Ectodermal cell (in vitro differentiated cells): ENCODE data around the gene DDTL.
"Not testable (repeated sequence)": the region's sequence is repeated elsewhere in the genome, so short reads cannot be mapped to it uniquely, and the experiment has no call there.

Source experiments
- H3K27ac ChIP-seq: 2 replicates; pipeline ENCODE4 v1.7.0; 2013; ENCODE audit warnings: mild to moderate bottlenecking, low read depth, low read length; ENCODE audit not compliant: insufficient read depth, poor library complexity, severe bottlenecking
- H3K27me3 ChIP-seq: 2 replicates; pipeline ENCODE4 v1.7.0; 2013; ENCODE audit warnings: mild to moderate bottlenecking, low read length; ENCODE audit not compliant: insufficient read depth, control insufficient read depth, poor library complexity, severe bottlenecking
- H3K36me3 ChIP-seq: one replicate; pipeline ENCODE4 v1.7.0; 2013; ENCODE audit warnings: low read length; ENCODE audit not compliant: control insufficient read depth, insufficient read depth
- H3K4me1 ChIP-seq: one replicate; pipeline ENCODE4 v1.7.0; 2013; ENCODE audit warnings: low read length; ENCODE audit not compliant: control insufficient read depth, insufficient read depth
- H3K4me3 ChIP-seq: 2 replicates; pipeline ENCODE4 v1.7.0; 2013; ENCODE audit warnings: low read depth, low read length, control low read depth; ENCODE audit not compliant: insufficient read depth
- H3K9me3 ChIP-seq: 2 replicates; pipeline ENCODE4 v1.7.0; 2013; ENCODE audit warnings: mild to moderate bottlenecking, low read length, moderate library complexity; ENCODE audit not compliant: control insufficient read depth
- WGBS, 2 experiments: methylation state at CpG; one replicate each; pipeline ENCODE4 v1.1.7; 2013; ENCODE audit warnings: missing lambda C conversion rate in 2 of 2; 5-methylcytosine and 5-hydroxymethylcytosine counted together

Gene DDTL

GRCh38 chr22:23949764-23950163 is 16.9 kb upstream of the DDTL start:
- H3K9me3 ChIP-seq, H3K36me3 ChIP-seq, H3K27ac ChIP-seq, H3K27me3 ChIP-seq, H3K4me1 ChIP-seq, H3K4me3 ChIP-seq: not testable (repeated sequence)
- WGBS, 2 experiments = 86 to 89% methylated on average over 15 to 17 of the region's 18 CpGs

- not testable (repeated sequence) for H3K36me3 ChIP-seq
Observed at GRCh38 chr22:23951383-23951782, 15.3 kb upstream of the DDTL start.

GRCh38 chr22:23952794-23953405 is 13.8 kb upstream of the DDTL start:
- not testable (repeated sequence) for H3K4me1 ChIP-seq, H3K9me3 ChIP-seq, H3K27ac ChIP-seq, H3K27me3 ChIP-seq, H3K4me3 ChIP-seq, H3K36me3 ChIP-seq
- 77 to 78% methylated on average over 11 of the region's 11 CpGs for WGBS, 2 experiments

More at GRCh38 chr22:23951383-23951782, 15.3 kb upstream of the DDTL start:
- H3K27me3 ChIP-seq, H3K9me3 ChIP-seq, H3K4me1 ChIP-seq, H3K4me3 ChIP-seq, H3K27ac ChIP-seq: not testable (repeated sequence)
- 76 to 82% methylated on average over 2 of the region's 2 CpGs for WGBS, 2 experiments

DNA sequence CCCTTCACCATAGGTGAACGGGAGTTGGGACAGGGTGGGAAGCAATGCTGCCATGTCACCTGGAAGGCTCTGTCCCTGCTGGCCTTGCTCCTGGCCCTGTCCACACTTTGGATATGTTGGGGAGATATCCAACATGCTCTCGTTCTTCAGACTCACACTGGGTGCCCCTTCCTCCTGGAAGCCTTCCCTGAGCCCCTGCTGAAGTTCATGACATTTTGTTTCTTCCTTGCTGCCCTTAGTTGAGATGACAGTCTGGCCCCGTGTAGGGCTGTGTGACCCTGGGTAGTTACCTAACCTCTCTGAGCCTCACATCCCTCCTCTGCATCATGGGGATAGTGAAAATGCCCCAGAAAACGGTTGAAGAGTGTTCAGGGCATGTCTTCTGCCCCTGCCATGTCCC is 13.2 kb upstream of the DDTL start:
- not testable (repeated sequence) for H3K4me1 ChIP-seq, H3K27ac ChIP-seq, H3K27me3 ChIP-seq, H3K36me3 ChIP-seq, H3K9me3 ChIP-seq, H3K4me3 ChIP-seq
- 82 to 85% methylated on average over 3 of the region's 4 CpGs for WGBS, 2 experiments

DNA sequence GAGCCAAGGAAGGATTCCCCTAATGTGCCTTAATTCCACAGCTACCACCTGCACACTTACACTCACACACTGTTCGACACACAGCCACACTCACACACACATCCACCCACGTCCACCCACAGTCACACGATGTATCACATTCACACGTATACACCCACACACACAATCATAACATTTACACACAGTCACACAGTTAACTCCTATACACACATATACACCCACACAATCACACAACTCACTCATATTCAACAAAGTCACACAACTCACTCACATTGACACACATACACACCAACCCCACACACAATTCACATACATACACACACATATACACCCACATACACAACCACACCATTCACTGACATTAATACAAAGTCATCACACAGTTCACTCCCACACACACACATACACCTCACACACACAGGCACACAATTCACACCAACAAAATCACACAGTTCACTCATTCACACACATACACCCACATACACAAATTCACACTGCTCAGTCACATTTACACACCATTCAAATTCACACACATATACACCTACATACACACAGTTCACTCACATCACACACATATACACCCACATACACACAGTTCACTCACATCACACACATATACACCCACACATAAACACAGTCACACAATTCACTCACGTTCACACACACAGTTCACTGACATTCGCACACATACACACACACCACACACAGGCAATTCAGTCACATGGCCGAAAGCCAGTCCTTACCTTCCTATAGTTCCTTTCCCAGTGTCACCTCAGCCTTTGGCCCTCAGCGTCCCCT is 12.3 kb upstream of the DDTL start:
- H3K27me3 ChIP-seq, H3K27ac ChIP-seq, H3K4me1 ChIP-seq, H3K4me3 ChIP-seq, H3K9me3 ChIP-seq, H3K36me3 ChIP-seq: not testable (repeated sequence)
- 80 to 83% methylated on average over 8 of the region's 8 CpGs for WGBS, 2 experiments

DNA sequence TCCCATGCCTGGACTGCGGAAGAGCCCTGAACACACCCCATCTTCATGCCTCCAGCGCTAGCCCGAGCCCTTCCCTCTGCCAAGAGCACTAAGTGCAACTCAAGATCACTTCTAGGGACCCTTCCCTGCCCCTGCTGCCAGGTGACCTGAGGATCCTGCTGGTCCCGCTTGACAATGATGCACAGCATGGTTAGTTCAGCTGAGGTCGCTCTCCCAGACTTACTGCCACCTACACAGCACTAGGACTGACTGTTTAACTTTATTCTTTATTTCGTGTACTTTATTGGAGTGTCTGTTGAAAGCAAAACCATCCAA is 11.7 kb upstream of the DDTL start:
- H3K36me3 ChIP-seq, H3K4me3 ChIP-seq, H3K27ac ChIP-seq, H3K27me3 ChIP-seq, H3K4me1 ChIP-seq, H3K9me3 ChIP-seq: not testable (repeated sequence)
- 72 to 81% methylated on average over 5 of the region's 6 CpGs for WGBS, 2 experiments

- WGBS, 2 experiments = 44 to 56% methylated on average over 6 to 7 of the region's 8 CpGs
- H3K36me3 ChIP-seq, H3K9me3 ChIP-seq, H3K4me3 ChIP-seq, H3K27me3 ChIP-seq, H3K27ac ChIP-seq, H3K4me1 ChIP-seq: not testable (repeated sequence)
Observed at GRCh38 chr22:23955886-23956285, 10.8 kb upstream of the DDTL start.

DNA sequence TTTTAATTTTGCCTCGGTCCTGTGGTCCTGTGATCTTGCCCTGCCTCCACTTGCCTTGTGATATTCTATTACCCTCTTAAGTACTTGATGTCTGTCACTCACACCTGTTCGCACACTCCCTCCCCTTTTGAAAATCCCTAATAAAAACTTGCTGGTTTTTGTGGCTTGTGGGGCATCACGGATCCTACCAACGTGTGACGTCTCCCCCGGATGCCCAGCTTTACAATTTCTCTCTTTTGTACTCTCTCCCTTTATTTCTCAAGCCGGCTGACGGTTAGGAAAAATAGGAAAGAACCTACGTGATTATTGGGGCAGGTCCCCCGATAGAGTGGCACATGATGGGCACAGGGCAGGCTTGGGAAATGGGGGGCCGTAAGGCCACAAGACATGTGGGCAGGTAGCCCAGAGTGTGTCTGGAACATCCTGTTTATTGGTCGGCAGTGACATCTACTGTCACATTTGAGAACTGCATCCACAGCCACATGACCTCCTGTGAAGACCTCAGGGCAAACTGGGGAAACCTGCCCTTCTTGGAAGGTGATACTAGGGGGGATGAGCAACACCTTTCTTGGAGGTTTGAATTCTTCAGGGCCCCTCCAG is 10.3 kb upstream of the DDTL start:
- not testable (repeated sequence) for H3K9me3 ChIP-seq, H3K4me1 ChIP-seq, H3K36me3 ChIP-seq, H3K27me3 ChIP-seq, H3K4me3 ChIP-seq, H3K27ac ChIP-seq
- 16 to 22% methylated on average over 12 of the region's 12 CpGs for WGBS, 2 experiments

DNA sequence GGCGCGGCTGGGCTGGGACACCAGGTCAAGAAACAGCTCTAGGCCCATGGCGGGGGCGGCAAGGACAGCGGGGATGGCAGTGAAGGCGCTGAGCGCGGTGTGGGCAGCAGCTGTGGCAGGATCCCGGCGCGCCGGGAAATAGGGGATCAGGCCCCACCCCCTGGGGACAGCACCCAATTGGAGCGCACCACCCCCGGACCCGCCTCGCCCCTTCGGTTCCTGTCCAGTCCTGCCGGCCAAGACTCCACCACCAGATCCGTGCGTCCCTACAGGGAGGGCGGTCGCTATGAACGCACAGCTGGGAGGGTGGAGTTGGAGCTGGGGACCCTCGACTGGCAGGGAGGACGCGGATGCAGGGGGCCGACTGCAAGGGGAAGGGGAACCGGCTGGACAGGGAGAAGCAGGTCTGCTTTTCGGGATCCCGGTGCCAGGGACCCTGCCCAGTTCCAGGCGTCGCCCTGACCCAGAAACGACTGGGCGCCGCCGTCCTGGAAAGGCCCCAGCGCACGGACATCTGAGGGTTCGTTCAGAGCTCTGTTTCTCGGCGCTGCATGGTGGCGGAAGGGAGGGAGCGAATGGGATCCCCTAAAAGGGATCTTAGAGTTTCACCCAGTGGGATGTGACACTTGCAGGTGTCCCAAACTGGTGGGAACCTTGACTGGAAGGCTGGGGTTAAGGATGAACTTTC is 5.5 kb upstream of the DDTL start, which contains the start of gene GSTT2B:
GSTT2B (minus strand) TSS at position 112 of the 688 bp plus-strand sequence; CDS start at position 48, 64 bp downstream.
- not testable (repeated sequence) for H3K27ac ChIP-seq, H3K9me3 ChIP-seq, H3K4me3 ChIP-seq, H3K4me1 ChIP-seq, H3K27me3 ChIP-seq, H3K36me3 ChIP-seq
- no CpG with 5 or more reads among the region's 43 CpGs for WGBS, 2 experiments

DNA sequence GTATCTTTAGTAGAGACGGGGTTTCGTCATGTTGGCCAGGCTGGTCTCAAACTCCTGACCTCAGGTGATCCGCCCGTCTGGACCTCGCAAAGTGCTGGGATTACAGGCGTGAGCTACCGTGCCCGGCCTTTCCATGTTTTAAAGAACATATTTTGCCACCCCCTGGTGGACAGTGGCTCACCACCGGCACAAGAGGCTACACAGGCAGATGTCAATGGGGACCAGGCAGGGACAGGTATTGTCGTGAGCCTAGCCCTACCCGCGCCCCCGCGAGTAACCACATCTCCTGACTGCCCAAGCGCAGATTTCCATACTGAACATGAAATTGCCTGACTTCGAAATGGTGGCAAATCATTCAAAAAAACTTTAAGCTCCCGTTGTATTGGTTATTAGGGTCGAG is 594 bp upstream of the DDTL start:
- not testable (repeated sequence) for H3K27me3 ChIP-seq, H3K27ac ChIP-seq, H3K4me3 ChIP-seq, H3K4me1 ChIP-seq, H3K9me3 ChIP-seq
- WGBS, 2 experiments = no CpG with 5 or more reads among the region's 18 CpGs
- peaks cover 19% of the 10 kb centered on the region for H3K36me3 ChIP-seq
